GM19467 (cell line): ENCODE data around the gene RNASE8.
"Not testable (repeated sequence)": the region's sequence is repeated elsewhere in the genome, so short reads cannot be mapped to it uniquely, and the experiment has no call there.

Experiments
- ATAC-seq: cut with Tn5 transposase; IDR thresholded peaks from one replicate; pipeline ENCODE4 v1.9.1; 2021; ENCODE audit warnings: mild to moderate bottlenecking, moderate library complexity; ENCODE audit not compliant: unreplicated experiment

The RNASE8 gene

DNA sequence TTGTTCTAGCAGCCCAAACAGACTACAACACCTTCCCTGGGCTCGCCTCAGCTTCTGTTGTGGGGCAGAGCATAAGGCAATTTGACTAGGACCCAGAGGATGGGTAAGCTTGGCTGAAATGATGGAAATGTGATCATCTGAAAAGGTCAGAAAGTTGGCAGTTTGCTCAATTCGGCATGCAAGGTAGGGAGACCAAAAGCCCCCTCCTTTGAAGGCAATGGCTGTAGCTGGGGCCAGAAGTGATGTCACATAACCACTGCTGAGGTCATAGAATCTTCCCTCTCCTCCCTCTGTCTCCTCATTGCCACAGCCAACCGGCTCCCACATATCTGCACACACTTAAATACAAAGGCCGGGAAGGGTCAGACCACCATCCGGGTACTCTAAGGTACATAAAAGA lies 27.7 kb upstream of the RNASE8 start, which contains the start of gene TPPP2:
Gene TPPP2, plus strand, starts transcription at position 301 of the 400 bp plus-strand sequence. CDS start 365 bp downstream, outside the sequence.
- ATAC-seq, result no peak

DNA sequence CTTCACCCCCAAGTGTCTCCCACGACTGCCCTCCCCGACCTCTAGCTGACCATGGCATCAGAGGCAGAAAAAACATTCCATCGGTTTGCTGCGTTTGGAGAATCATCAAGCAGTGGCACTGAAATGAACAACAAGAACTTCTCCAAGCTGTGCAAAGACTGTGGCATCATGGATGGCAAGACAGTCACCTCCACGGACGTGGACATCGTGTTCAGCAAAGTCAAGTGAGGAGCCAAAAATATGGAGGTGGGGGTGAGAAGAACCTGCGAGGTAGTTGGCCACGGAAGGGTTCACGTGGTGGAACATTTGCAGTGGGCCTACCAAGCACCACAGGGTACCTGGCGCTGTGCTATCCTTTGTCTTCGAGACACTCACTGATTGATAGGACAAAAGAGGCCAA lies 27.1 kb upstream of the RNASE8 start:
- no peak for ATAC-seq

DNA sequence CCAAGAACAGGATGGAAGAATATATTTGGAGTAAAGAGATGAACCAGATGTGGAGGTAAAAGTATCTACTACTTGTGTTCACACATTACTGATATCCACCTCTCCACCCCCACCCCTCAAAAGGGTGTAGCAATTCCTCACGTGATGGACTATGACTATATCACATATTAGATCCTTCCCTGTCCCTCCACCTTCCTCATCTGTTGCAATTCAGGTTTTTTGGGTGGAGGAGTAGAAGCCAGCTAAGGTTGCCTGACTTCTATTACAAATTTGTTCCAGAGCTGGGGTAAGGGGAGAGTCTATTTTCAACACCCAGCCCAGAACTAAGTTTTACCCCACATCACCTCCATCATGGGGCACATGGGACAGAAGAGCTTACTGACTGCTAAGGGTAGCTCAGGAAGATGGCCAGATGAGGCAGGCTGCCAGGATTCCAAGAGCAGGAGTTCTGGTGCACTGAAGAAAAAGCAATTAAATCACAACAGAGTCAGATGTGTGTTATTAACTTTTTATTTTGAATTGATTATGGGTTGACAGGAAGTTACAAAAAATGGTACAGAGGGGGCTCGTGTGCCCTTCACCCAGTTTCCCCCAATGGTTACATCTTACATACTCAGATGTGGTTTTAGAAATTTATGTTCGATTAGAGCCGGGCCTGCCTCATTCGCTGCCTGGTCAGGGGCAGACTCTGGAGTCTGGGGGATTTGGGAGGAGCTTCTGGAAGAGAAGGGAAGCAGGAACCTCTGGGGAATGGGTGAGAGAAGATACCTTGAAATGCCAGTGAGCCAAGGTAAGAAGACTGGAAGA lies 25.1 kb upstream of the RNASE8 start:
- ATAC-seq, result no peak

DNA sequence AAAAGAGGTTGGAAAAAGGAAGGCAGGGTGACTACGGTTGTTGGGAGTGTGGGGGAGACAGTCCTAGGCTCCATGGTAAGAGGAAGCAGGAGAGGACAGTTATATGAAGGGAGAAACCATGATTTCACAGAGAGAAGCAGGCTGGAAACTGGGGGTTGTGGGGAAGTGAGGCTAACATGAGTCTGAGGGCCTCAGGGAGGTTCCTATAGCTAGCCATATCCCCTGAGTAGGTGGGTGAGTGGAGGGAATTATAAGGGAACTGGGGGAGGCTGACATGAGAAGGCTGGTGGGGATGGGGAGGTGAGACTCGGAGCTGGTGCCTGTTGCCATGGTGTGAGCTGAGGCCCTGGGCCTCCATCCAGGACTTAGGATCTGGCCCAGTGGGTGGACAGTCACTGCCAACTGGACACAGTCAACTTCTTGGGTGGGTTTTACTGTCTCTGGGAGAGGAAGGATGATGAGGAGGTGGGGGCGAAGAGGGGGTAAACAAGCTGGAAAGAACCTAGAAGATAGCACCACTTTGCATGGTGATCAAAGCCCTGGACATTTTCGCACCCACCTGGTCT lies 24.4 kb upstream of the RNASE8 start:
- no peak for ATAC-seq

DNA sequence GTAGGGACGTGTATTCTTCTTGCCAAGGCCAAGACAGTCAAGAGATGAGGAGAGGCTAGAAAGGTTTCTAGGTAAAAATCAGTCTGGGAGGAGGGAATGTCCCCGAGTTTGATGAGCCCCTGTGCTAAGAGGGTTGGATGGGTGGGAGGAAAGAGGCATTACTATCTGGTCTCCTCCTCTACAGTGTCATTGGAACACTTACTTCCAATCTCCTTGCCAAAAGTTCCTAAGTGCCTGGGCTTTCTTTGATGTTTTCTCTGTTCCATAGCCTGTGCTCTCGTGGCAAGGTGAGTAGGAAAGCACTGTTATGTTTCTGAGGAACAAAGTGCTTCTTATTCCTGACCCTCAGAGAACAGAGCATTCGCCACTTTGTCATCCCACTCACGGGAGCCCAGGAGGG lies 22.9 kb upstream of the RNASE8 start, which contains the start of gene RNASE13:
Gene RNASE13, minus strand, starts transcription at position 101 of the 400 bp plus-strand sequence. CDS start 519 bp downstream, outside the sequence.
- no peak for ATAC-seq

DNA sequence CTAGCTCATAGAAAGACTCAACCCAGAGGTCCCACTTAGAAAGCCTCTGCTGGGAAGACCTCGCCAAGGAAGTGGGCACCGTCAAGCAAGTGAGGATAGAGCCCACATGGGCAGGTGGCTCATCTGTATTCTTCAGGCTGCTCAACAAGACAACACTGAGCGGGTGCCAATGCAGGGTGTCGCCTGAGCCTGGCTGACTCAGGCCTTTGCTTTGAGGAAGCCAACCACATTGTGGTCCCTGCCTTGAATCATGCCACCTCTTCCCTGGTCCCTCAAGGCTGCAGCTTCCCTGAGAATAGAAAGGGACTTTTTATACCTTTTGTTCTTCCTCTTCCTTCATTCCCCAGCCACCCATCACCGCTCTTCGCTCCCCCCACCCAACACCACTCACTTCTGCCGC lies 20.9 kb upstream of the RNASE8 start:
- no peak for ATAC-seq

DNA sequence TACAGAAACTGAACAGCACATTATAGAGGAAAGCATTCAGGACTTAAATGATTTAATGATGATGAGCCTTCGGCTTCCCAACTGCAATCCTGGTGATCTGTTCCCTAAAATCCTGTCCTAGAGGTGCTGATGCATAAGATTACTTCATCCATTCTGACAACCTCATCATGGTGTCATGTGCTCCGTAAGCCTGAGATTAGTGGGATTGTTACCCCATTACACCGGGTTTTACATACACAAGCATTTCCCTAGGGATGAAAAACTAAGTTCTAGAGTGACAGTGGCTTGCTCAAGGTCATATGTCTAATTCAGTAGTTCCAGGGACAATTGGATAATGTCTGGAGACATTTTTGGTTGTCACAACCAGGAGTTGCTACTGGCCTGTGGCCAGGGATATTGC lies 20.5 kb upstream of the RNASE8 start:
- no peak for ATAC-seq

DNA sequence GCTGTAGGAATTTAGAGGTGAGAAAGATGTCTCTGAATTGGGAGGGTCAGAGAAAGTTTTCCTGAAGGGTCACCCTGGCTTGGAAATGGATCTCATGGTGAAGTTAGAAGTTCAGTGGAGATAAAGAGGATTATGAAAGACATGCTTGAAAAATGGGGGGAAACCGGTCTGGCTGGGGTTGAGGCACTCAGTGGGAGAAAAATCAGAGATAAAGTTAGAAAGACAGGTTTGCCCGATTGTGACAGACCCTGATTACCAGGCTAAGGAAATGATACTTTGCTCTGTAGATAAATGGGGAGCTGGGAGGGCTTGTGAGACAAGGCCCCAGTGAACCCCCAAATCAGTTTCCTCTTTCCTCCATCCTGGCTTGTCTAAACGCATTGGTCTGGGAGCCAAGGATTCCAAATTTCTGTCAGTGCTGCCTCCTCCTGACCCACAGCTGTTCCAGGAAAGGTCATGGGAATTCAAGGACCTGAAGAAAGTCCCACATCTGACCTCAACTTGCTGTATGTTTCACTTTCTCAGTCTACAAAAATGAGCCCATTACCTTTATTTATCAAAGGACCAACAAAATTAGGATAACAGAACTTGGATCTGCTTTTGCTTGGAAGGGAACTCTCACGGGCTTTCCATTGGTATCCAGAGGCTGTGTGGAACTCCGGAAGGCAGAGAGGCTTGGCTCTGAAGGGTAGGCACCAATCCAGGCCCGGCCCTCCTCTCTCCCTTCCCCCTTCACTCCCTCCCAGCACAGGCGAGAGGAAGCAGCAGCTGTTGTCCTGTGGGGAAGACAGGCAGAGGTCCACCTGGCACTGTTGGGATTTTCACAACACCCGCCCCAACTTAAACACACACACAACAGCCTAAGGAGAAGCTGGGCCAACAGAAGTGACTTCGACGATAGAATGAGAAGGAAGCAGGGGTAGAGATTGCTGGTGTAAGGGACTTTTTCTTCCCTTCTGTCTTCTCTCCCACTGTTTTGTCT lies 18.9 kb upstream of the RNASE8 start:
- ATAC-seq, result no peak

DNA sequence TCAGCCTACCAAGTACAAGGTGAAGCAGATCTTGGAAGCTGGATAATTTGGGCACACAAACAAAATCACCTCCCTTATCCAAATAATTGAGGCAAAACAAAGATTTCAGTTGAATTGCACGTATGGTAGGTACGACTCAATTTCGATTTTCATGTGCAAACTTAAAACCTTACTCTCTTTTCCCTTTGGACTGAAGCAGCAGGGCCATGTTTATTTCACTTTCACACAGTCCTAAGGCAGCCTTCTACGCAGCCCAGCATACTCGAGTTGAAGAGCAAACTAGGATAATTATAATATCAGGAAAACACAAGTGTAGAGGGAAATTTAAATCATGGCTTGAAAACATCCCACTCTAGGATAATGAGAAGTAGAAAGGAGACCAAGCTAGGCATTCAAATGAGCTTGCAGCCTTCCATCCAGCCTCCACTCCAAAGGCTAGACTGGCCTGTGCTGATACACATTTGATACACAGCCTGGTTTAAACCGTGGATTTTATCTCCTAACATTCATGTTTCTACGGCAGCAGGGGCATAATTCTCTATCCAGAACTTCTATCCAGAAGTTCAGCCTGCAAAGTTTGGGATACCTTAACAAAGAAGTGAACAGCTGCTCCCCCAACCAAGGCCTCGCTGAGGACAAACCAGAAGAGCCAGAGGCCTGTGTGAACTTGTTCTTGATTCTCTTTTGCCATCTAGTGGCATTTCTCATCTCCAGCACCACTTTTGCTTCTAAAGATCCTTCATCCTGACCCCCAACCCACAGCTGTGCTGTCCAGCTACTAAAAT lies 17.8 kb upstream of the RNASE8 start:
- ATAC-seq, result no peak

DNA sequence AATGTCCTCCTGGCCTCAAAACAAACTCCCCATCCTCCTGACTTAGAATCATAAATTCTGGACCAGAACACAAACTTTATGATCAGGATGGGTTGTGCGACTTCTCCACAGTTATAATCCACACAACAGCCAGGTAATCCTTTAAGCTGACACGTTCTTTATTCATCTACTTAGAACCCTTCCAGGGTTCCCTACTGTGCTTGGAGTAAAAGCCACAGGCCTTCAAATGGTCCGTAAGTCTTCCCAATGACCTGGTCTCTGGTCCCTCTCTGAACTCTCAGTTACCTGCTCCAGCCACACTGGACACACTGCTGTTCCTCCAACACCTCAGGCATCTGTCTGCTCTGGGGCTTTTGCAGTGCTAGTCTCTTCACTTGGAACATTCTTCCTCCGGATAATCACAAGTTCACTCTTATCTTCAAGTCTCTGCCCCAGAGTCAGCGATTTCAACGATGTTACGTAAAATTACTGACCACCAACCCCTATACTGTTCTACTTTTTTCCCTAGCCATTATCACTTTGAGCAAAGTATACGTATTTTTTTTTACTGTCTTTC lies 17.2 kb upstream of the RNASE8 start:
- ATAC-seq, result no peak

DNA sequence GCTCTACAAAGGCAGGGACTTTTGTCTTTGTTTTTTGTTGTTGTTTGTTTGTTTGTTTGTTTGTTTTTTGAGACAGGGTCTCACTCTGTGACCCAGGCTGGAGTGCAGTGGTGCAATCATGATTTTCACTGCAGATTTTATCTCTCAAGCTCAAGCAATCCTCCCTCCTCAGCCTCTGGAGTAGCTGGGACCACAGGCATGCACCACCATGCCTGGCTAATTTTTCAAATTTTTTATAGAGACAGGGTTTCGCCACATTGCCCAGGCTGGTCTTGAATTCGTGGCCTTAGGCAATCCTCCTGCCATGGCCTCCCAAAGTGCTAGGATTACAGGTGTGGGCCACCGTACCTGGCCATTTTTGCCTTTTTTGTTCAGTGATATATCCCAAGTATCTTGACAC lies 16.7 kb upstream of the RNASE8 start:
- not testable (repeated sequence) for ATAC-seq

DNA sequence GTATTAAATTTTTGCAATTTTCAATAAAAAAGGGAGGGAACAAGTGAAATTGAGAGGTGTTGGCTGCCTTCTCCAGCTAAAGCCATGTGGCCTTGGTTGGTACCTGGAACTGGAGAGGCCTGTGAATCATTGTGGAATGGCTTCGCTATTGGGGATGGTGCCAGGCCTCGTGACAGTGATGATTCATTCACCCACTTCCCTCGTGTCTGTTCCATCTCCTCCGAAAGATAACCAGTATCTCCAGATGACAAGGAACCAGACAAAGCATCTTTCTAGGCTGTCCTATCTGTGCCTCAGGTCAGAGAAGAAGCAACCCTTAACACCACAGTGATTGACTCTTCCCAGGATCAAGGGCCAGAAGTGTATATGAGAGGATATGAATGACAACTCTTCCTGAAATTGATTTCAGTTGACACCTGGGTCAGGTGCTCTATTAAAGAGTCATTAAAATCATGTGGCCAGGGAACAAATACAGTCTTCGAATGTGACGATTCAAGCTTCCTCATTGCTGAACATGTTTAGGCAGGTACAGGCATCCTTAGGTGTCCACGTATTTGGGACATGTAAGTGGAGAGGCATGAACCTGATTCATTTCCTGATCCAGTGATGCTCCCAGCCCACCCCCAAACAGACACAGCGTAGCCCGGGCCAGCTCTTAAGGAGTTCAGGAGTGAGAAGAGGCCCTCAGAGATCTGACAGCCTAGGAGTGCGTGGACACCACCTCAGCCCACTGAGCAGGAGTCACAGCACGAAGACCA lies 15.8 kb upstream of the RNASE8 start, which contains the start of gene RNASE7:
Gene RNASE7, plus strand, starts transcription at position 687 of the 758 bp plus-strand sequence. CDS start 631 bp downstream, outside the sequence.
- ATAC-seq, result no peak

DNA sequence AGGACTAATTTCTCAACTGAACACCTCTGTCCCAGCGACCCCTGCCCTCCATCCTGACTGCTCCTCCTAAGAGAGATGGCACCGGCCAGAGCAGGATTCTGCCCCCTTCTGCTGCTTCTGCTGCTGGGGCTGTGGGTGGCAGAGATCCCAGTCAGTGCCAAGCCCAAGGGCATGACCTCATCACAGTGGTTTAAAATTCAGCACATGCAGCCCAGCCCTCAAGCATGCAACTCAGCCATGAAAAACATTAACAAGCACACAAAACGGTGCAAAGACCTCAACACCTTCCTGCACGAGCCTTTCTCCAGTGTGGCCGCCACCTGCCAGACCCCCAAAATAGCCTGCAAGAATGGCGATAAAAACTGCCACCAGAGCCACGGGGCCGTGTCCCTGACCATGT lies 14.7 kb upstream of the RNASE8 start:
- no peak for ATAC-seq

DNA sequence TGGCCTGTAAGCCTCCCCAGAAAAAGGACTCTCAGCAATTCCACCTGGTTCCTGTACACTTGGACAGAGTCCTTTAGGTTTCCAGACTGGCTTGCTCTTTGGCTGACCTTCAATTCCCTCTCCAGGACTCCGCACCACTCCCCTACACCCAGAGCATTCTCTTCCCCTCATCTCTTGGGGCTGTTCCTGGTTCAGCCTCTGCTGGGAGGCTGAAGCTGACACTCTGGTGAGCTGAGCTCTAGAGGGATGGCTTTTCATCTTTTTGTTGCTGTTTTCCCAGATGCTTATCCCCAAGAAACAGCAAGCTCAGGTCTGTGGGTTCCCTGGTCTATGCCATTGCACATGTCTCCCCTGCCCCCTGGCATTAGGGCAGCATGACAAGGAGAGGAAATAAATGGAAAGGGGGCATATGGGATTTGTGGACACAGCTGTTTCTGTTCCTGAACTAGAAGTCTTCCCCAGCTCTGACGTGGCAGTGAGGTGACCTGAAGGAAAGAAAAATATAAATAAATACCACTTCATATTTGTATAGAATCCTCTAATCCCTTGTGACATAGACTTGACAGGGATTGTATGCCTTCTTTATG lies 14.1 kb upstream of the RNASE8 start:
- no peak for ATAC-seq

DNA sequence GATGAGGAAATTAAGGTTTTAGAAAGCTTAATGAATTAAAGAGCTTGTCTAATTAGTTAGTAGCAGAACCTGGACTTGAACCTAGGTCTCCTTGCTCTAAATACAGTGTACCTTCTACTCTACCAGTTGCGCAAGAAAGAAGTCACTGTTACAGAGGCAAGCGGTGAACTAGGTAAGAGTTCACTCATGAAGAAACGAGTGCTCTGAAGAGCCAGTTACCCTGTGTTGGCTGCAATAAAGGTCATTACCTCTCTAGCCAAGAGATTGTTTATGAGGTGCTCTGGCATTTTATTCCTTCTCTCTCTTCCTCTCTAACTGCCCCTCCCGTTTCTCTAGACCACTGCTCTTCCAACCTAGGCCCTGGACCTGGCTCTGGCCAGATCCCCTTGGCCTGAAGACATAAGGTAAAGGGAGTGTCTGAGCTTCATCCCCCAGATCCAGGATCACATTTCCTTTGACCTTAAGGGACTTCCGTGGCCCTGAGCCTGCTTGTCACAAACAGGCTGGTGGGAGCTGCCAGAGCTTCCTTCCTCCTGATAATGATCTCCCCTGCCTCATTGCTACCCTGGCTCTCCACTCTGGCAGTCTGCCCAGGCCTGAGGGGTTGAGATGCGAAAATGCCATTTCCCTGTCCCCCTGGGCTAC lies 13.5 kb upstream of the RNASE8 start:
- no peak for ATAC-seq

DNA sequence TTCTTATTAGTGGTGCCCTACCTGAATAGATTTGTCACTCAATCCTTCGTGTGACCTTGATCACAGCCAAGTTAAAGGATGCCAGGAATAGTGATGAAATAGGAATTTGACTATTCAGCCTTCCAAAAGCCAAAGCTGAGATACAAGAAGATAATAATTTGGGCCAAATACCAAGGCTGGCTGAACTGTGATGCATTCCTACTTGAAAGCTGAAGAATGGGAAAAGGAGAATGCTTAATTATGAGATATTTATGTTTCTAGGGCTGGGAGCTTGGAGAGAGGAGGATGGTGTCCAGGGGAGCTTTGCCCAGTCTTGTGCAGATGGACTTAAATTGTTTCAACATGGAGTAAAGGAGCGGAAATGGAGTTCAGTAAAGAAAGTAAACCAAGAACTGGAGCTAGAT lies 10.2 kb upstream of the RNASE8 start:
- ATAC-seq, result no peak

DNA sequence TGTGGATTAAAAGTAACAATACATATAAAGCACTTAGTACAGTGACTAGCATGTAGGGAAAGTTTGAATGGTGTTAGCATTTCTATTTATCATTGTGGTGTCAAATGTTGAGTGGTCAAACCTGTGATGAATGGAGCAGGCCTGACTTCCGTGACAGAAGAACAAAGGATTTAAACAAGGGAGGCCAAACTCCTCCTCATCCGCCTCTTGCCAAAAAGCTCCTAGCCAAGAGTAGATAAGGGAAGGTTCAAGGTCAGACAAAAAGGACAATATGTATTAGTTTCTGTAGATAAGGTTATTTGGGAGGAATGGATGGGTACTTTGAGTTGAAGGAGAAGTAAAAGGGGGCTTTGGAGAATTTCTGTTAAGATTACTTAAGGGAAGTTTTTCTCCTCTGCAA lies 9.0 kb upstream of the RNASE8 start:
- no peak for ATAC-seq

DNA sequence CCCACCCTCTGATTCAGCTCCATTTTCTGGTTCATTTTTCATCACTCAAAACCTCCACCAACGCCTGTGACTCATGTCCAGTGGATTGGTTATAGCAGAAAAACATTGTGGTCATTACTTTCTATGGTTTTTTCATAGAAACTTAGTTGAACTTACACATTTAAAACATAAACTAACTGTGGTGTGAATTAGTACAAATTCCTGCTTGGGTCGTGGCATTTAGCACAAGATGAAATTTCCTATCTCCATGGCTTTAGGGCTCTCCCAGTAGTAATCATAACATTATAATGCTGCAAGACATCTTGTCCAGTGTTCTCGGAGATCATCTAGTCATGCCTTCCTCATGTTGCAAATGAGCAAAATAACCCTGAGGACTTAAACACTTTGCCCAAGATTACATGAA lies 8.3 kb upstream of the RNASE8 start:
- no peak for ATAC-seq
